Measurements from ENCODE around the gene DPH6. TPM values are rescaled to one million over a fixed set of nuclear protein-coding genes. Genes with fewer than 3 reads are reported as not detected.

The DPH6 gene
- total RNA-seq, 1 donor from 2014 or later: 30.2 TPM

GRCh38 chr15:35440265-35440664 is 105.7 kb downstream of the DPH6 start:
- intact Hi-C loops (cut with DNase I): loop anchor here (10.0 kb wide), 1 partner anchor 365 kb away; no protein-coding TSS in a partner anchor
- H3K4me1 ChIP-seq: no peaks in the 10 kb centered on the region
- no peaks in the 10 kb centered on the region for H3K9me3 ChIP-seq
- no peaks in the 10 kb centered on the region for H3K36me3 ChIP-seq
- no peak for DNase-seq (ENCODE audit: extremely low spot score in 2 of 2)
- no peaks in the 10 kb centered on the region for H3K27me3 ChIP-seq
- H3K27ac ChIP-seq: no peak overlapping the region
- TF ChIP-seq POLR2A (IDR thresholded peaks at IDR 0.05) (no peak), POLR2AphosphoS5 (IDR thresholded peaks at IDR 0.05; ENCODE audit: insufficient read depth in 1 of 2, low read depth in 1 of 2) (no peak), CTCF (IDR thresholded peaks at IDR 0.05) (no peak)
- H3K4me3 ChIP-seq: no peak overlapping the region

- H3K36me3 ChIP-seq: no peaks in the 10 kb centered on the region
- no peaks in the 10 kb centered on the region for H3K27me3 ChIP-seq
- DNase-seq (ENCODE audit: extremely low spot score in 2 of 2): no peak
- no peak for TF ChIP-seq CTCF (IDR thresholded peaks at IDR 0.05)
- TF ChIP-seq POLR2A (IDR thresholded peaks at IDR 0.05): no peak
- no peak for TF ChIP-seq POLR2AphosphoS5 (IDR thresholded peaks at IDR 0.05; ENCODE audit: insufficient read depth in 1 of 2, low read depth in 1 of 2)
- H3K4me1 ChIP-seq: no peaks in the 10 kb centered on the region
- H3K27ac ChIP-seq: no peak overlapping the region
- H3K9me3 ChIP-seq: no peaks in the 10 kb centered on the region
- H3K4me3 ChIP-seq: no peak overlapping the region
- intact Hi-C loops (cut with DNase I): no loop called here
These were observed 106.7 kb downstream of the DPH6 start for GRCh38 chr15:35439291-35439690.

GRCh38 chr15:35437157-35437556 is 108.8 kb downstream of the DPH6 start:
- no peaks in the 10 kb centered on the region for H3K27me3 ChIP-seq
- no peak for TF ChIP-seq POLR2A (IDR thresholded peaks at IDR 0.05)
- TF ChIP-seq CTCF (IDR thresholded peaks at IDR 0.05): no peak
- TF ChIP-seq POLR2AphosphoS5 (IDR thresholded peaks at IDR 0.05; ENCODE audit: insufficient read depth in 1 of 2, low read depth in 1 of 2): no peak
- intact Hi-C loops (cut with DNase I): no loop called here
- H3K36me3 ChIP-seq: no peaks in the 10 kb centered on the region
- H3K27ac ChIP-seq: no peak overlapping the region
- H3K9me3 ChIP-seq: no peaks in the 10 kb centered on the region
- H3K4me3 ChIP-seq: no peak overlapping the region
- DNase-seq (ENCODE audit: extremely low spot score in 2 of 2): no peak
- no peaks in the 10 kb centered on the region for H3K4me1 ChIP-seq

- H3K4me1 ChIP-seq: no peaks in the 10 kb centered on the region
- H3K27ac ChIP-seq: no peak overlapping the region
- DNase-seq (ENCODE audit: extremely low spot score in 2 of 2): no peak
- TF ChIP-seq POLR2AphosphoS5 (IDR thresholded peaks at IDR 0.05; ENCODE audit: insufficient read depth in 1 of 2, low read depth in 1 of 2) (no peak), CTCF (IDR thresholded peaks at IDR 0.05) (no peak), POLR2A (IDR thresholded peaks at IDR 0.05) (no peak)
- intact Hi-C loops (cut with DNase I): no loop called here
- H3K4me3 ChIP-seq: no peak overlapping the region
- H3K27me3 ChIP-seq: no peaks in the 10 kb centered on the region
- no peaks in the 10 kb centered on the region for H3K36me3 ChIP-seq
- H3K9me3 ChIP-seq: no peaks in the 10 kb centered on the region
These were observed 109.5 kb downstream of the DPH6 start for GRCh38 chr15:35436422-35436821.

DNA sequence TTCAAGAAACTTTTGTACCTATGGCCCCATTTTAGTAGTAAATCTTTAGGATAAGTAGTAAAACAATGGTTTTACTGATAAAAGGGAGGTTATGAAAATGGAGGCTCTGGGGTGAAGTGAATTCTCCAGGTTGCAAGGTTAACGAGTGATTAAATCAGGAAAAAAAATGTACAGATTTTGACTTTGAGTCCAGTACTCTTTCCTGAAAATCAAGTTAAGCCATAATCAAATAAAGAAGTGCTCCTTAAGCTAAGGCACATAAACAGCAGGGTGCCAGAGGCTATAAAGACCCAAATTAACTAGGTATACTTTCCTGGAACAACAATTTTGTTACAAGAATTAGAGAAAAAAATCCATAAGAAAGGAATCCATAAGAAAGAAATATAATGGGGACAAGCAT is 114.7 kb downstream of the DPH6 start:
- Histone ChIP-seq H3K4me1 (no peaks in the 10 kb centered on the region), H3K4me3 (no peak overlapping the region), H3K27ac (no peak overlapping the region), H3K9me3 (no peaks in the 10 kb centered on the region), H3K27me3 (no peaks in the 10 kb centered on the region), H3K36me3 (no peaks in the 10 kb centered on the region)
- TF ChIP-seq CTCF (IDR thresholded peaks at IDR 0.05): no peak
- no peak for TF ChIP-seq POLR2A (IDR thresholded peaks at IDR 0.05)
- no peak for TF ChIP-seq POLR2AphosphoS5 (IDR thresholded peaks at IDR 0.05; ENCODE audit: insufficient read depth in 1 of 2, low read depth in 1 of 2)
- intact Hi-C loops (cut with DNase I): no loop called here
- no peak for DNase-seq (ENCODE audit: extremely low spot score in 2 of 2)

Measured in vagina (tissue), 2 donors.